Panc1 (cell line): ENCODE results near the gene TPRX1. TPM values are rescaled to one million over a fixed set of nuclear protein-coding genes. Genes with fewer than 3 reads are reported as not detected.
"Not testable (repeated sequence)": the region's sequence is repeated elsewhere in the genome, so short reads cannot be mapped to it uniquely, and the experiment has no call there.

Source experiments
- ATAC-seq: fragments of 200-7000 bp; cut with Tn5 transposase; 2 replicates; pipeline ENCODE4 v1.9.1; 2020; ENCODE audit warnings: mild to moderate bottlenecking, moderate library complexity
- BruUV-seq: library from RNA; stranded (reverse); fragments of 400-500 nt; replicated peaks from 2 replicates; lab custom pipeline; 2021; lab: Mats Ljungman, UMichigan
- CTCF ChIA-PET: fragments of 300-600 bp; sonication (Branson Sonifier 250); formaldehyde crosslinking; loops from one replicate; lab custom pipeline; 2022; ENCODE audit warnings: antibody characterized with exemption; lab: Charles Lee
- POLR2A ChIA-PET: fragments of 300-600 bp; sonication (Branson Sonifier 250); formaldehyde crosslinking; loops from one replicate; lab custom pipeline; 2022; ENCODE audit warnings: antibody characterized with exemption; lab: Charles Lee
- DNase-seq: peaks from one replicate; pipeline ENCODE4 v3.0.0-alpha.2; 2010; ENCODE audit warnings: low read depth, low spot score
- H3K27ac ChIP-seq: 2 replicates; pipeline ENCODE4 v1.5.1; 2011; ENCODE audit warnings: mild to moderate bottlenecking, low read length, inconsistent platforms
- H3K27me3 ChIP-seq: fragments of 200-500 bp; sonication (Bioruptor generic); 2 replicates; pipeline ENCODE4 v1.6.0; 2014; ENCODE audit warnings: low read length, inconsistent platforms; ENCODE audit not compliant: control insufficient read depth, insufficient read depth
- H3K36me3 ChIP-seq: fragments of 200-500 bp; sonication (Bioruptor generic); 2 replicates; pipeline ENCODE4 v1.5.1; 2014; ENCODE audit warnings: inconsistent platforms, mild to moderate bottlenecking, low read length, moderate library complexity; ENCODE audit not compliant: control insufficient read depth, insufficient read depth
- H3K4me1 ChIP-seq: 2 replicates; pipeline ENCODE4 v1.5.1; 2011; ENCODE audit warnings: inconsistent platforms, mild to moderate bottlenecking, low read length, moderate library complexity; ENCODE audit not compliant: control insufficient read depth, insufficient read depth
- H3K4me3 ChIP-seq, 2 experiments: 2 replicates each; pipeline ENCODE4 v1.5.1; 2011 to 2012; ENCODE audit warnings: low read depth in 2 of 2, low read length in 2 of 2, mild to moderate bottlenecking in 2 of 2, inconsistent platforms in 1 of 2, moderate library complexity in 1 of 2
- H3K9me3 ChIP-seq: fragments of 200-500 bp; sonication (Bioruptor generic); 2 replicates; pipeline ENCODE4 v1.5.1; 2014; ENCODE audit warnings: low read depth, mild to moderate bottlenecking, inconsistent platforms, low read length, moderate library complexity; ENCODE audit not compliant: control insufficient read depth, insufficient read depth
- CTCF ChIP-seq: fragments of 450-650 bp; IDR thresholded peaks from 2 replicates; pipeline ENCODE4 v1.5.1; 2017; ENCODE audit warnings: mild to moderate bottlenecking
- POLR2AphosphoS5 ChIP-seq: IDR thresholded peaks from 2 replicates; pipeline ENCODE4 v1.6.1; 2012; ENCODE audit warnings: mild to moderate bottlenecking, low read depth, low read length, moderate library complexity
- REST ChIP-seq, 2 experiments: IDR thresholded peaks; 2 replicates each; pipeline ENCODE4 v1.6.1; 2011 to 2012; ENCODE audit warnings: low read depth in 2 of 2, control low read depth in 1 of 2, low read length in 1 of 2, mild to moderate bottlenecking in 1 of 2, moderate library complexity in 1 of 2; ENCODE audit not compliant: insufficient read depth in 1 of 2
- SIN3A ChIP-seq: IDR thresholded peaks from 2 replicates; pipeline ENCODE4 v1.6.1; 2012; ENCODE audit warnings: low read depth, mild to moderate bottlenecking, low read length, moderate library complexity, borderline replicate concordance; ENCODE audit not compliant: insufficient read depth
- TCF7L2 ChIP-seq: IDR thresholded peaks from 2 replicates; pipeline ENCODE4 v1.6.1; 2011; ENCODE audit warnings: mild to moderate bottlenecking, low read depth, low read length, inconsistent platforms
- in situ Hi-C: cut with HindIII; loops from 2 replicates; pipeline ENCODE4 v1.10.0; 2016; ENCODE audit warnings: low sequenced_read_pairs, low pct_unique_long_range_greater_than_20kb
- intact Hi-C: fragments of 100-400 bp; cut with micrococcal nuclease; formaldehyde crosslinking; loops from one replicate; pipeline ENCODE4 v1.10.0; 2022; ENCODE audit not compliant: unreplicated experiment
- total RNA-seq: library from RNA; stranded (reverse); gene quantifications from one replicate; pipeline ENCODE4 v1.2.1, GENCODE V29; 2021; ENCODE audit not compliant: unreplicated experiment

The TPRX1 gene
- total RNA-seq, 1 experiment from 2014 or later: not detected

GRCh38 chr19:47776568-47776967, 27.8 kb downstream of the TPRX1 start:
- ATAC-seq (no peak), DNase-seq (no peak)
- Histone ChIP-seq H3K9me3 (no peaks in the 10 kb centered on the region), H3K27me3 (no peaks in the 10 kb centered on the region), H3K4me3 (no peak overlapping the region), H3K27ac (no peak overlapping the region), H3K36me3 (peaks cover 5% of the 10 kb centered on the region; the same call in 1 of the 2 replicates), H3K4me1 (no peaks in the 10 kb centered on the region)
- POLR2A ChIA-PET: no interaction called here
- in situ Hi-C loops (no loop called here), intact Hi-C loops (no loop called here)
- TF ChIP-seq TCF7L2 (no peak), REST (IDR thresholded peaks at IDR 0.05; ENCODE audit: insufficient read depth in 1 of 2, low read depth in 2 of 2, low read length in 1 of 2) (no peak), POLR2AphosphoS5 (no peak), SIN3A (no peak), CTCF (no peak)
- CTCF ChIA-PET: no interaction called here
- no TSS peak for BruUV-seq

GRCh38 chr19:47771291-47771690, 33.1 kb downstream of the TPRX1 start:
- ATAC-seq, in situ Hi-C loops, H3K36me3 ChIP-seq, H3K27ac ChIP-seq, CTCF ChIA-PET, H3K9me3 ChIP-seq, DNase-seq, H3K4me1 ChIP-seq, H3K27me3 ChIP-seq, POLR2A ChIA-PET, intact Hi-C loops, H3K4me3 ChIP-seq, BruUV-seq: not testable (repeated sequence)

GRCh38 chr19:47769534-47769933, 34.8 kb downstream of the TPRX1 start:
- BruUV-seq: no TSS peak
- ChIA-PET POLR2A (no interaction called here), CTCF (interaction anchor here (0.7 kb wide), 1 partner anchor 18 kb away, joined by 6 read pairs; no protein-coding TSS in a partner anchor)
- ATAC-seq: no peak
- Histone ChIP-seq H3K27me3 (no peaks in the 10 kb centered on the region), H3K4me3 (no peak overlapping the region), H3K27ac (no peak overlapping the region), H3K4me1 (no peaks in the 10 kb centered on the region), H3K9me3 (no peaks in the 10 kb centered on the region), H3K36me3 (no peaks in the 10 kb centered on the region)
- intact Hi-C loops: no loop called here
- DNase-seq: no peak
- TF ChIP-seq REST (IDR thresholded peaks at IDR 0.05; ENCODE audit: insufficient read depth in 1 of 2, low read depth in 2 of 2, low read length in 1 of 2) (no peak), CTCF (no peak), TCF7L2 (no peak), SIN3A (no peak), POLR2AphosphoS5 (no peak)
- in situ Hi-C loops: no loop called here
